HEK293 (cell line): ENCODE results near the gene PLAU.

ENCODE experiments used
- GLI2 ChIP-seq: fragments of 450-650 bp; formaldehyde crosslinking; IDR thresholded peaks from 2 replicates; pipeline ENCODE4; 2017; ENCODE audit warnings: missing biosample characterization, missing genetic modification characterization, low read depth, borderline replicate concordance
- GLI4 ChIP-seq: fragments of 450-650 bp; formaldehyde crosslinking; IDR thresholded peaks from 2 replicates; pipeline ENCODE4 v1.5.1; 2016; ENCODE audit warnings: missing biosample characterization, missing genetic modification characterization
- IKZF3 ChIP-seq: fragments of 450-650 bp; IDR thresholded peaks from 2 replicates; pipeline ENCODE4 v1.5.0; 2018; ENCODE audit warnings: missing biosample characterization, mild to moderate bottlenecking, missing genetic modification characterization, moderate library complexity
- KLF8 ChIP-seq: fragments of 450-650 bp; formaldehyde crosslinking; IDR thresholded peaks from 2 replicates; pipeline ENCODE4 v1.5.1; 2016; ENCODE audit warnings: missing biosample characterization, missing genetic modification characterization
- SP2 ChIP-seq: fragments of 450-650 bp; formaldehyde crosslinking; IDR thresholded peaks from 2 replicates; pipeline ENCODE4 v1.5.1; 2016; ENCODE audit warnings: missing biosample characterization, missing genetic modification characterization
- TCF7L2 ChIP-seq: IDR thresholded peaks from 2 replicates; pipeline ENCODE4 v1.6.1; 2011; ENCODE audit warnings: low read depth, mild to moderate bottlenecking, inconsistent platforms, low read length, moderate library complexity, borderline replicate concordance
- ZEB2 ChIP-seq: fragments of 450-650 bp; formaldehyde crosslinking; IDR thresholded peaks from 2 replicates; pipeline ENCODE4 v1.5.1; 2016; ENCODE audit warnings: missing biosample characterization, missing genetic modification characterization
- ZFP69B ChIP-seq: fragments of 450-650 bp; formaldehyde crosslinking; IDR thresholded peaks from 2 replicates; pipeline ENCODE4 v1.5.1; 2016; ENCODE audit warnings: missing biosample characterization, missing genetic modification characterization
- ZNF19 ChIP-seq: fragments of 450-650 bp; formaldehyde crosslinking; IDR thresholded peaks from 2 replicates; pipeline ENCODE4; 2016; ENCODE audit warnings: missing biosample characterization, missing genetic modification characterization, low read depth
- ZNF214 ChIP-seq: fragments of 450-650 bp; formaldehyde crosslinking; IDR thresholded peaks from 2 replicates; pipeline ENCODE4 v1.5.1; 2017; ENCODE audit warnings: missing biosample characterization, mild to moderate bottlenecking, missing genetic modification characterization, borderline replicate concordance
- ZNF341 ChIP-seq: fragments of 450-650 bp; formaldehyde crosslinking; IDR thresholded peaks from 2 replicates; pipeline ENCODE4; 2016; ENCODE audit warnings: low read depth, missing biosample characterization, missing genetic modification characterization
- ZNF366 ChIP-seq: fragments of 450-650 bp; formaldehyde crosslinking; conservative IDR thresholded peaks from 2 replicates; pipeline ENCODE4 v1.5.1; 2016; ENCODE audit warnings: missing biosample characterization, missing genetic modification characterization
- ZNF433 ChIP-seq: fragments of 450-650 bp; formaldehyde crosslinking; IDR thresholded peaks from 2 replicates; pipeline ENCODE4 v1.5.1; 2016; ENCODE audit warnings: missing biosample characterization, missing genetic modification characterization, low read depth
- ZNF677 ChIP-seq: fragments of 450-650 bp; IDR thresholded peaks from 2 replicates; pipeline ENCODE4 v1.5.0; 2018; ENCODE audit warnings: missing biosample characterization, mild to moderate bottlenecking, missing genetic modification characterization, moderate library complexity
- ZNF747 ChIP-seq: fragments of 450-650 bp; formaldehyde crosslinking; IDR thresholded peaks from 2 replicates; pipeline ENCODE4 v1.5.1; 2016; ENCODE audit warnings: missing biosample characterization, missing genetic modification characterization
- ZSCAN16 ChIP-seq: fragments of 450-650 bp; formaldehyde crosslinking; IDR thresholded peaks from 2 replicates; pipeline ENCODE4 v1.5.1; 2016; ENCODE audit warnings: missing biosample characterization, missing genetic modification characterization
- ZSCAN23 ChIP-seq: fragments of 450-650 bp; formaldehyde crosslinking; IDR thresholded peaks from 2 replicates; pipeline ENCODE4 v1.5.1; 2016; ENCODE audit warnings: missing biosample characterization, missing genetic modification characterization
- TF ChIP-seq, protein P1 (sequence below): fragments of 450-650 bp; formaldehyde crosslinking; IDR thresholded peaks from 2 replicates; pipeline ENCODE4 v1.5.1; 2016; ENCODE audit warnings: missing biosample characterization, missing genetic modification characterization
- TF ChIP-seq, protein P2 (sequence below): fragments of 450-650 bp; formaldehyde crosslinking; IDR thresholded peaks from 2 replicates; pipeline ENCODE4 v1.5.1; 2016; ENCODE audit warnings: missing biosample characterization, missing genetic modification characterization
- TF ChIP-seq, protein P3 (sequence below): fragments of 450-650 bp; formaldehyde crosslinking; IDR thresholded peaks from 2 replicates; pipeline ENCODE4 v1.5.1; 2016; ENCODE audit warnings: missing biosample characterization, missing genetic modification characterization, borderline replicate concordance
- TF ChIP-seq, protein P4 (sequence below): IDR thresholded peaks from 2 replicates; pipeline ENCODE4 v1.6.1; 2011; ENCODE audit warnings: mild to moderate bottlenecking, low read depth, low read length, borderline replicate concordance
- TF ChIP-seq, protein P5 (sequence below): fragments of 450-650 bp; formaldehyde crosslinking; IDR thresholded peaks from 2 replicates; pipeline ENCODE4 v1.5.1; 2016; ENCODE audit warnings: missing biosample characterization, missing genetic modification characterization
- TF ChIP-seq, protein P6 (sequence below): fragments of 450-650 bp; formaldehyde crosslinking; IDR thresholded peaks from 2 replicates; pipeline ENCODE4 v1.5.1; 2016; ENCODE audit warnings: missing biosample characterization, missing genetic modification characterization
- TF ChIP-seq, protein P7 (sequence below): fragments of 450-650 bp; formaldehyde crosslinking; IDR thresholded peaks from 2 replicates; pipeline ENCODE4 v1.5.1; 2016; ENCODE audit warnings: missing biosample characterization, missing genetic modification characterization, borderline replicate concordance

Gene PLAU

DNA sequence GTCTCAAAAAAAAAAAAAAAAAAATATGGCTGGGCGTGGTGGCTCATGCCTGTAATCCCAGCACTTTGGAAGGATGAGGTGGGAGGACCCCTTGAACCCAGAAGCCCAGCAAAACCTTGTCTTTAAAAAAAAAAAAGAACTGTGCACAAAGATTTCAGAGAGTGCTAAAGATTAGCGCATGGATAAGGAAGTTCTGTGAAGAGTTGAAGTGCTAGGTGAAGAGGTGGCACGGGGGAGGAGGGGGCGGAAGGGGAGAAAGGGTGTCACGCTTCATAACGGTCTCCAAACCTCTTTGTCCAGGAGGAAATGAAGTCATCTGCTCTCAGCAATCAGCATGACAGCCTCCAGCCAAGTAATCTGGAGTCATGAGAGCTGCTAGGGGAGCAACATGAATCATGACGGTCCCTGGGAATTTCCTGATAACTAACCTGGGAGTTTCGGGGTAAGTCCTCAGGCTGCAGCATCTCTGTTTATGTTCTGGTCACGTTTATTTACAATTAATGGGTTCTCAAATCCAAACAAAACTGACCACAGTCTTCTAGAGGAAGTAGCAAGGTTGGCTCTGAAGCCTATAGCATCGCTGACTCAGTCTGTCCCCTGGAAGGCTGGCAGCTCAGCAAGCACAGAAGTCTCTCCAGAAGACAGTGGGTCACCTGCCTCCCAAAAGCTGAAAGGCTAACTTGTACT lies 1.9 kb upstream of the PLAU start (continued):
- peak; percentile 36; the same call in 1 of the 2 replicates for TF ChIP-seq ZSCAN23 (tag by site-specific recombination)
- TF ChIP-seq, protein P1, sequence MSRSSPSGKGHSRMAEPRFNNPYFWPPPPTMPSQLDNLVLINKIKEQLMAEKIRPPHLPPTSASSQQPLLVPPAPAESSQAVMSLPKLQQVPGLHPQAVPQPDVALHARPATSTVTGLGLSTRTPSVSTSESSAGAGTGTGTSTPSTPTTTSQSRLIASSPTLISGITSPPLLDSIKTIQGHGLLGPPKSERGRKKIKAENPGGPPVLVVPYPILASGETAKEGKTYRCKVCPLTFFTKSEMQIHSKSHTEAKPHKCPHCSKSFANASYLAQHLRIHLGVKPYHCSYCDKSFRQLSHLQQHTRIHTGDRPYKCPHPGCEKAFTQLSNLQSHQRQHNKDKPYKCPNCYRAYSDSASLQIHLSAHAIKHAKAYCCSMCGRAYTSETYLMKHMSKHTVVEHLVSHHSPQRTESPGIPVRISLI (tag by site-specific recombination), result peak; percentile 98
- TF ChIP-seq, protein P2, sequence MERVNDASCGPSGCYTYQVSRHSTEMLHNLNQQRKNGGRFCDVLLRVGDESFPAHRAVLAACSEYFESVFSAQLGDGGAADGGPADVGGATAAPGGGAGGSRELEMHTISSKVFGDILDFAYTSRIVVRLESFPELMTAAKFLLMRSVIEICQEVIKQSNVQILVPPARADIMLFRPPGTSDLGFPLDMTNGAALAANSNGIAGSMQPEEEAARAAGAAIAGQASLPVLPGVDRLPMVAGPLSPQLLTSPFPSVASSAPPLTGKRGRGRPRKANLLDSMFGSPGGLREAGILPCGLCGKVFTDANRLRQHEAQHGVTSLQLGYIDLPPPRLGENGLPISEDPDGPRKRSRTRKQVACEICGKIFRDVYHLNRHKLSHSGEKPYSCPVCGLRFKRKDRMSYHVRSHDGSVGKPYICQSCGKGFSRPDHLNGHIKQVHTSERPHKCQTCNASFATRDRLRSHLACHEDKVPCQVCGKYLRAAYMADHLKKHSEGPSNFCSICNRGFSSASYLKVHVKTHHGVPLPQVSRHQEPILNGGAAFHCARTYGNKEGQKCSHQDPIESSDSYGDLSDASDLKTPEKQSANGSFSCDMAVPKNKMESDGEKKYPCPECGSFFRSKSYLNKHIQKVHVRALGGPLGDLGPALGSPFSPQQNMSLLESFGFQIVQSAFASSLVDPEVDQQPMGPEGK, result peak; percentile 96
- TF ChIP-seq, protein P3, sequence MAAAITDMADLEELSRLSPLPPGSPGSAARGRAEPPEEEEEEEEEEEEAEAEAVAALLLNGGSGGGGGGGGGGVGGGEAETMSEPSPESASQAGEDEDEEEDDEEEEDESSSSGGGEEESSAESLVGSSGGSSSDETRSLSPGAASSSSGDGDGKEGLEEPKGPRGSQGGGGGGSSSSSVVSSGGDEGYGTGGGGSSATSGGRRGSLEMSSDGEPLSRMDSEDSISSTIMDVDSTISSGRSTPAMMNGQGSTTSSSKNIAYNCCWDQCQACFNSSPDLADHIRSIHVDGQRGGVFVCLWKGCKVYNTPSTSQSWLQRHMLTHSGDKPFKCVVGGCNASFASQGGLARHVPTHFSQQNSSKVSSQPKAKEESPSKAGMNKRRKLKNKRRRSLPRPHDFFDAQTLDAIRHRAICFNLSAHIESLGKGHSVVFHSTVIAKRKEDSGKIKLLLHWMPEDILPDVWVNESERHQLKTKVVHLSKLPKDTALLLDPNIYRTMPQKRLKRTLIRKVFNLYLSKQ (tag by site-specific recombination), result no peak
- peak; percentile 85 for TF ChIP-seq ZNF366 (tag by site-specific recombination)
- TF ChIP-seq, protein P4, sequence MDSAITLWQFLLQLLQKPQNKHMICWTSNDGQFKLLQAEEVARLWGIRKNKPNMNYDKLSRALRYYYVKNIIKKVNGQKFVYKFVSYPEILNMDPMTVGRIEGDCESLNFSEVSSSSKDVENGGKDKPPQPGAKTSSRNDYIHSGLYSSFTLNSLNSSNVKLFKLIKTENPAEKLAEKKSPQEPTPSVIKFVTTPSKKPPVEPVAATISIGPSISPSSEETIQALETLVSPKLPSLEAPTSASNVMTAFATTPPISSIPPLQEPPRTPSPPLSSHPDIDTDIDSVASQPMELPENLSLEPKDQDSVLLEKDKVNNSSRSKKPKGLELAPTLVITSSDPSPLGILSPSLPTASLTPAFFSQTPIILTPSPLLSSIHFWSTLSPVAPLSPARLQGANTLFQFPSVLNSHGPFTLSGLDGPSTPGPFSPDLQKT, result no peak
- TF ChIP-seq, protein P5, sequence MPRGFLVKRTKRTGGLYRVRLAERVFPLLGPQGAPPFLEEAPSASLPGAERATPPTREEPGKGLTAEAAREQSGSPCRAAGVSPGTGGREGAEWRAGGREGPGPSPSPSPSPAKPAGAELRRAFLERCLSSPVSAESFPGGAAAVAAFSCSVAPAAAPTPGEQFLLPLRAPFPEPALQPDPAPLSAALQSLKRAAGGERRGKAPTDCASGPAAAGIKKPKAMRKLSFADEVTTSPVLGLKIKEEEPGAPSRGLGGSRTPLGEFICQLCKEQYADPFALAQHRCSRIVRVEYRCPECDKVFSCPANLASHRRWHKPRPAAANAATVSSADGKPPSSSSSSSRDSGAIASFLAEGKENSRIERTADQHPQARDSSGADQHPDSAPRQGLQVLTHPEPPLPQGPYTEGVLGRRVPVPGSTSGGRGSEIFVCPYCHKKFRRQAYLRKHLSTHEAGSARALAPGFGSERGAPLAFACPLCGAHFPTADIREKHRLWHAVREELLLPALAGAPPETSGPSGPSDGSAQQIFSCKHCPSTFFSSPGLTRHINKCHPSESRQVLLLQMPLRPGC (tag by site-specific recombination), result 0 out of 2 replicates have a peak, but pooled peaks have one; percentile 40
- TF ChIP-seq ZNF19, result no peak
- TF ChIP-seq ZNF677 (tag by site-specific recombination), result no peak
- TF ChIP-seq KLF8 (tag by site-specific recombination), result peak; percentile 59
- TF ChIP-seq, protein P6, sequence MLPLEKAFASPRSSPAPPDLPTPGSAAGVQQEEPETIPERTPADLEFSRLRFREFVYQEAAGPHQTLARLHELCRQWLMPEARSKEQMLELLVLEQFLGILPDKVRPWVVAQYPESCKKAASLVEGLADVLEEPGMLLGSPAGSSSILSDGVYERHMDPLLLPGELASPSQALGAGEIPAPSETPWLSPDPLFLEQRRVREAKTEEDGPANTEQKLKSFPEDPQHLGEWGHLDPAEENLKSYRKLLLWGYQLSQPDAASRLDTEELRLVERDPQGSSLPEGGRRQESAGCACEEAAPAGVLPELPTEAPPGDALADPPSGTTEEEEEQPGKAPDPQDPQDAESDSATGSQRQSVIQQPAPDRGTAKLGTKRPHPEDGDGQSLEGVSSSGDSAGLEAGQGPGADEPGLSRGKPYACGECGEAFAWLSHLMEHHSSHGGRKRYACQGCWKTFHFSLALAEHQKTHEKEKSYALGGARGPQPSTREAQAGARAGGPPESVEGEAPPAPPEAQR (tag by site-specific recombination), result no peak
- TF ChIP-seq SP2 (tag by site-specific recombination), result peak; percentile 62
- TF ChIP-seq ZFP69B, result peak; percentile 29; the same call in 1 of the 2 replicates
- no peak; the same call in 1 of the 2 replicates for TF ChIP-seq GLI2
- no peak for TF ChIP-seq ZNF747 (tag by site-specific recombination)
- TF ChIP-seq ZNF433 (tag by site-specific recombination), result no peak
- no peak for TF ChIP-seq ZSCAN16 (tag by site-specific recombination)
- no peak for TF ChIP-seq ZNF214 (tag by site-specific recombination)
- TF ChIP-seq GLI4 (tag by site-specific recombination), result no peak
- TF ChIP-seq ZEB2 (tag by site-specific recombination), result peak; percentile 68; the same call in 1 of the 2 replicates
- no peak for TF ChIP-seq TCF7L2
- peak; percentile 57 for TF ChIP-seq ZNF341 (tag by site-specific recombination)
- peak; percentile 46 for TF ChIP-seq IKZF3 (tag by site-specific recombination)
- TF ChIP-seq, protein P7, sequence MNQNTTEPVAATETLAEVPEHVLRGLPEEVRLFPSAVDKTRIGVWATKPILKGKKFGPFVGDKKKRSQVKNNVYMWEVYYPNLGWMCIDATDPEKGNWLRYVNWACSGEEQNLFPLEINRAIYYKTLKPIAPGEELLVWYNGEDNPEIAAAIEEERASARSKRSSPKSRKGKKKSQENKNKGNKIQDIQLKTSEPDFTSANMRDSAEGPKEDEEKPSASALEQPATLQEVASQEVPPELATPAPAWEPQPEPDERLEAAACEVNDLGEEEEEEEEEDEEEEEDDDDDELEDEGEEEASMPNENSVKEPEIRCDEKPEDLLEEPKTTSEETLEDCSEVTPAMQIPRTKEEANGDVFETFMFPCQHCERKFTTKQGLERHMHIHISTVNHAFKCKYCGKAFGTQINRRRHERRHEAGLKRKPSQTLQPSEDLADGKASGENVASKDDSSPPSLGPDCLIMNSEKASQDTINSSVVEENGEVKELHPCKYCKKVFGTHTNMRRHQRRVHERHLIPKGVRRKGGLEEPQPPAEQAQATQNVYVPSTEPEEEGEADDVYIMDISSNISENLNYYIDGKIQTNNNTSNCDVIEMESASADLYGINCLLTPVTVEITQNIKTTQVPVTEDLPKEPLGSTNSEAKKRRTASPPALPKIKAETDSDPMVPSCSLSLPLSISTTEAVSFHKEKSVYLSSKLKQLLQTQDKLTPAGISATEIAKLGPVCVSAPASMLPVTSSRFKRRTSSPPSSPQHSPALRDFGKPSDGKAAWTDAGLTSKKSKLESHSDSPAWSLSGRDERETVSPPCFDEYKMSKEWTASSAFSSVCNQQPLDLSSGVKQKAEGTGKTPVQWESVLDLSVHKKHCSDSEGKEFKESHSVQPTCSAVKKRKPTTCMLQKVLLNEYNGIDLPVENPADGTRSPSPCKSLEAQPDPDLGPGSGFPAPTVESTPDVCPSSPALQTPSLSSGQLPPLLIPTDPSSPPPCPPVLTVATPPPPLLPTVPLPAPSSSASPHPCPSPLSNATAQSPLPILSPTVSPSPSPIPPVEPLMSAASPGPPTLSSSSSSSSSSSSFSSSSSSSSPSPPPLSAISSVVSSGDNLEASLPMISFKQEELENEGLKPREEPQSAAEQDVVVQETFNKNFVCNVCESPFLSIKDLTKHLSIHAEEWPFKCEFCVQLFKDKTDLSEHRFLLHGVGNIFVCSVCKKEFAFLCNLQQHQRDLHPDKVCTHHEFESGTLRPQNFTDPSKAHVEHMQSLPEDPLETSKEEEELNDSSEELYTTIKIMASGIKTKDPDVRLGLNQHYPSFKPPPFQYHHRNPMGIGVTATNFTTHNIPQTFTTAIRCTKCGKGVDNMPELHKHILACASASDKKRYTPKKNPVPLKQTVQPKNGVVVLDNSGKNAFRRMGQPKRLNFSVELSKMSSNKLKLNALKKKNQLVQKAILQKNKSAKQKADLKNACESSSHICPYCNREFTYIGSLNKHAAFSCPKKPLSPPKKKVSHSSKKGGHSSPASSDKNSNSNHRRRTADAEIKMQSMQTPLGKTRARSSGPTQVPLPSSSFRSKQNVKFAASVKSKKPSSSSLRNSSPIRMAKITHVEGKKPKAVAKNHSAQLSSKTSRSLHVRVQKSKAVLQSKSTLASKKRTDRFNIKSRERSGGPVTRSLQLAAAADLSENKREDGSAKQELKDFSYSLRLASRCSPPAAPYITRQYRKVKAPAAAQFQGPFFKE, result no peak
